DMS114 treated with DMSO at 0.1 percent for 48 hours (cell line): ENCODE results near the gene HSPA1B.

Experiments used
- DNase-seq: peaks from one replicate; lab custom pipeline; 2025; ENCODE audit not compliant: unreplicated experiment; lab: John Stamatoyannopoulos, UW

Gene HSPA1B

GRCh38 chr6:31878222-31878621, 50.7 kb downstream of the HSPA1B start:
- no peak for DNase-seq

- DNase-seq = no peak
Measured at GRCh38 chr6:31878726-31879125, 51.2 kb downstream of the HSPA1B start, which contains the start of gene SLC44A4. Gene SLC44A4, minus strand, starts transcription at chr6:31878997. Its CDS starts 17 bp downstream, at chr6:31878980.

GRCh38 chr6:31879143-31879542, 51.6 kb downstream of the HSPA1B start:
- no peak for DNase-seq
